Activated naive CD8-positive, alpha-beta T cell (primary cell): ENCODE measurements around the gene ENO2.

ENCODE experiments used
- H3K27ac Mint-ChIP-seq: one replicate; pipeline ENCODE4 v1.8.0; 2021; ENCODE audit warnings: mixed read lengths
- H3K27me3 Mint-ChIP-seq: one replicate; pipeline ENCODE4 v1.8.0; 2021; ENCODE audit warnings: mixed read lengths
- H3K36me3 Mint-ChIP-seq: one replicate; pipeline ENCODE4 v1.8.0; 2021; ENCODE audit warnings: mixed read lengths
- H3K4me1 Mint-ChIP-seq: one replicate; pipeline ENCODE4 v1.8.0; 2021; ENCODE audit warnings: low read depth, mixed read lengths
- H3K4me3 Mint-ChIP-seq: one replicate; pipeline ENCODE4 v1.8.0; 2021; ENCODE audit warnings: mild to moderate bottlenecking, mixed read lengths
- H3K9me3 Mint-ChIP-seq: one replicate; pipeline ENCODE4 v1.8.0; 2021; ENCODE audit warnings: low read depth, mixed read lengths

Gene ENO2

GRCh38 chr12:6944381-6945186 is 30.2 kb downstream of the ENO2 start:
- Mint-ChIP-seq H3K9me3 (no peaks in the 10 kb centered on the region), H3K4me1 (peaks cover 68% of the 10 kb centered on the region), H3K36me3 (peaks cover 2% of the 10 kb centered on the region), H3K4me3 (peak overlapping the region; percentile 97), H3K27ac (peak overlapping the region; percentile 96), H3K27me3 (no peaks in the 10 kb centered on the region)

GRCh38 chr12:6945613-6946012 is 31.2 kb downstream of the ENO2 start:
- no peaks in the 10 kb centered on the region for H3K27me3 Mint-ChIP-seq
- H3K4me1 Mint-ChIP-seq: peaks cover 73% of the 10 kb centered on the region
- peak overlapping the region; percentile 97 for H3K4me3 Mint-ChIP-seq
- H3K36me3 Mint-ChIP-seq: no peaks in the 10 kb centered on the region
- H3K9me3 Mint-ChIP-seq: no peaks in the 10 kb centered on the region
- peak overlapping the region; percentile 96 for H3K27ac Mint-ChIP-seq

DNA sequence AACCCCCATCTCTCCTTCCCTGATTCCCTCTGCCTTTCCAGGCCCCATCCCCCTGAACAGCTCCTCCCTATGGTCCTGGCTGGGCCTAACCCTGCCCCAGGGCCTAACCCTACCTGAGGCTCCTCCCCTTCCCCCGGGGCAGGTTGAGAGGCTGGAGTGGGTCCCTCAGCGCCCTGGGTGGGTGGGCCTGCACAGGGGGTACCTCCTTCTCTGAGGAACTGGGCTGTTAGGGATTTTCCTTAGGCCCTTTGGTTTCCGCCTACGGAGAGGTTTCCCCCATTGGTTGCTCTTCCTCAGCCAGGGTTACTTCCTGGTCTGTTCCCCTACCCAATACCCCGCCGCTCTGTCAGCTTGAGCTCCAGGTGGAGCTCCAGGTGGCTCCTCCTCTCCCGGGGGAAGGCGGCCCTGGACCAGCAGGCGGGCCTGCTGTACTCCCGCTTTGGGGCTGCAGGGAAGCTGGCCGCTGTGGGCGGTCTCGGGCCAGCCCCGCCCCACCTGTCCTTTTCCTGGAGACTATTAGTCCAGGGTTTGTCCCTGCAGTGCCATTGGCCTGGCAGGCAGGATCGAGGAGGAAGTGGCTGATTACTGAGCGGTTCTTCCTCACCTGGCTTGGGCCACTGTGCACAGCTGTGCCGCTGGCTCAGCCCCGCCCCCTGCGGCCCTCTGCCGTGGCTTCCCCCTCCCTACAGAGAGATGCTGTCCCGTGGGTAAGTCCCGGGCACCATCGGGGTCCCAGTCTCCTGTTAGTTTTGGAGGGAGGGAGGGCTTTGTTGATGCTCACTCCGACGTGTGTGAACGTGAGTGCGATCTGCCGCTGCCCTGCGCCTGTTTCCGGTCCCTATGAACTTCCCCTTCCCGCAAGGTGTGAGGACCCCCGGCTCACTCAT is 31.9 kb downstream of the ENO2 start:
- Mint-ChIP-seq H3K36me3 (no peaks in the 10 kb centered on the region), H3K4me1 (peaks cover 77% of the 10 kb centered on the region), H3K27me3 (no peaks in the 10 kb centered on the region), H3K9me3 (no peaks in the 10 kb centered on the region), H3K4me3 (peak overlapping the region; percentile 97), H3K27ac (peak overlapping the region; percentile 96)

- no peaks in the 10 kb centered on the region for H3K27me3 Mint-ChIP-seq
- H3K4me1 Mint-ChIP-seq: peaks cover 77% of the 10 kb centered on the region
- H3K36me3 Mint-ChIP-seq: peaks cover 2% of the 10 kb centered on the region
- peak overlapping the region; percentile 96 for H3K27ac Mint-ChIP-seq
- peak overlapping the region; percentile 97 for H3K4me3 Mint-ChIP-seq
- H3K9me3 Mint-ChIP-seq: no peaks in the 10 kb centered on the region
Observed at GRCh38 chr12:6946920-6947374, 32.6 kb downstream of the ENO2 start.

DNA sequence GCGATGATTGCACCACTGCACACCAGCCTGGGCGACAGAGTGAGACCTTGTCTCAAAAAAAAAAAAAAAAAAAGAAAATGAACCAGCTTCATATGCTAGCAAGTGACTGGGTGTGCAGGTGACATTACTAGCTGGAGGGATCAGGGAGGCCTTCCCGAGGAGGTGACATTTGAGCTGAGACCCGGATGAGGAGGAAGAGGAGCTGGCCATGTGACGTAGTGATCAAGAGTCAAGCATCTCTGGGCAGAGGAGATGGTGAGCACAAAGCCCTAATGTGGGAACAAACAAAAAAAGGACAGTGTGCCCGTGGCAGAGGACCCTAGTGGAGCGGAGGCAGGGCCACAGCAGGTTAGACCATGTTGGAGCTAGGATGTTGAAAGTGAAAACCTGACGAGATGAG is 33.2 kb downstream of the ENO2 start:
- Mint-ChIP-seq H3K9me3 (no peaks in the 10 kb centered on the region), H3K36me3 (peaks cover 7% of the 10 kb centered on the region), H3K27me3 (no peaks in the 10 kb centered on the region), H3K4me3 (peak overlapping the region; percentile 85), H3K4me1 (peaks cover 75% of the 10 kb centered on the region), H3K27ac (peak overlapping the region; percentile 98)

DNA sequence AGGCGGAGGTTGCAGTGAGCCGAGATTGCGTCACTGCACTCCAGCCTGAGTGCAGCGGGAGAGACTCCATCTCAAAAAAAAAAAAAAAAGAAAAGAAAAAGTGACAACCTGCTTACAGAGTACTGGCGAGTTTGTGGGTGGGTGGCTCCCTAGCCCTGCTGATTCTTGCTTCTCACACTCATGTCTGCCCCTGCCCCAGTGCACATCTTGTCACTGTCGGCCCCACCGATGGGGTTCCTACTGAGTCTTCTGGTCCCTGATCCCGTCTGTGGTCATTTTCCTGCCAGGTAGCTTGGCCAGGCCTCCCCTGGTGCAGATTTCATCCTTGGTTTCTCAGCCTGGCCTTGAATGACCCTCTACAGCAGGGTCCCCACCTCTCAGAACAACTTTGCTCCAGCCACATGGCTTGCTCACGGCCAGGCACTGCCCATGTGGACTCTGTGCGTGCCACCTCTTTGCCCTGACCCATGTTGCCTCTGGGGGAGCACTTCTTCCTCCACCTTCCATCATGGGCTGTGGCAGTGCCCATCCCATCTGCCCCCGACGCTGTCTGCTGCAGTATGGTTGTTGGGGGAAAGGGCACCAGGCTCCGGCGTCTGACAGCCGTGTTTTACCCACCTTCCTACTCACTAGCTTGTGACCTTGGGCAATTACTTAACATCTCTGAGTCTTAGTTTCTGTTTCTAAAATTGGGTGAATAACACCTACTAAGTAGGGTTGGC is 34.7 kb downstream of the ENO2 start:
- Mint-ChIP-seq H3K27ac (peak overlapping the region; percentile 98), H3K4me1 (peaks cover 67% of the 10 kb centered on the region), H3K36me3 (peaks cover 13% of the 10 kb centered on the region), H3K4me3 (peak overlapping the region; percentile 85), H3K9me3 (no peaks in the 10 kb centered on the region), H3K27me3 (no peaks in the 10 kb centered on the region)

DNA sequence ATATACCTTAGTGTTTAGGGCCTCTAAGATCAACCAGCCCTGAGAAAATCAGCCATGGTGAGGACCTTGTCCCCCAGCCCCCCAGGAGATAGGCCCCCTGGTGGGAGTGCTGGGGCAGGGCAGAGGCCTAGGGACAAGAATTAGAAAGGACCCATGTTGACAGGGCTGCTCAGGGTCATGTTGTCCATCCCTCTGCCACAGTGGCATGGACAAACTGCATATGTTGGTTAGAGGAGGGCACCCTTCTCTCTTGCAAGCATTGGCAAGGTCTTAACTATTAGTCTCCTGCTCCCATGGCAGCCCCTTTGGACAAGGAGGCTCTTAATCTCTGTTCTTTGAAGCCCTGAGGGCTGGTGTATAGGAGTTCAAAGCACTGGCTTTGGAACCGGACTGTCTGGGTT is 36.0 kb downstream of the ENO2 start:
- peaks cover 15% of the 10 kb centered on the region for H3K36me3 Mint-ChIP-seq

DNA sequence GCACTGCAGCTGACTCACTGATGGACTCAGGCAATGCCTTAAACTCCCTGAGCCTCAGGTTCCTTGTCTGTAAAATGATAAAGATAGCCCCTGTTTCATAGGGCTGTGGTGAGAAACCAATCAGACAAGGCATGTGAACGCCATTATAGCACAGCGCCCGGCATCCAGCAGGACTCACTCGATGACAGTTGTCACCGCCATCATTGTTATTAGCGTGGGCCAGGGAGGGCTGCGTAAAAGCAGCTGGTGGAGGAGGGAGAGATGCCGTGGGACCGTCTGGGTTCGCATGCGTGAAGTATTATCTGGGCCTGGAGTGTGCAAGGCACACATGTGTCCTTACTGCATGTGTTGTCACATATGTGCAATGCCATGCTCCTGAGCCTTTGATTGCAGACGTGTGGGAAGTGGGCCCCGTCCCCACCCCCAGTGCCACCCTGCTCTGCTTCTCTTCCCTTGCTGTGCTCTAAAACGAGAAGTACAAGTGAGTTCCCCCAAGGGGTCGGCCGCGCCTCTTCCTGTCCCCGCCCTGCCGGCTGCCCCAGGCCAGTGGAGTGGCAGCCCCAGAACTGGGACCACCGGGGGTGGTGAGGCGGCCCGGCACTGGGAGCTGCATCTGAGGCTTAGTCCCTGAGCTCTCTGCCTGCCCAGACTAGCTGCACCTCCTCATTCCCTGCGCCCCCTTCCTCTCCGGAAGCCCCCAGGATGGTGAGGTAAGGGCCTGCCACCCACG is 36.6 kb downstream of the ENO2 start, which contains the start of gene PTPN6:
PTPN6 (plus strand) TSS at position 546 of the 730 bp plus-strand sequence; CDS start at position 703, 157 bp downstream.
- peak within 1 kb of the TSS; percentile 98 for H3K27ac Mint-ChIP-seq
- H3K4me1 Mint-ChIP-seq: peaks cover 67% of the 10 kb centered on the region
- peak within 1 kb of the TSS; percentile 97 for H3K4me3 Mint-ChIP-seq
- no peaks in the 10 kb centered on the region for H3K27me3 Mint-ChIP-seq
- peaks cover 15% of the 10 kb centered on the region for H3K36me3 Mint-ChIP-seq
- no peaks in the 10 kb centered on the region for H3K9me3 Mint-ChIP-seq

More for the DNA sequence above, 36.0 kb downstream of the ENO2 start:
- Mint-ChIP-seq H3K27ac (peak overlapping the region; percentile 98), H3K4me1 (peaks cover 67% of the 10 kb centered on the region), H3K9me3 (no peaks in the 10 kb centered on the region), H3K27me3 (no peaks in the 10 kb centered on the region), H3K4me3 (peak overlapping the region; percentile 97)

- H3K4me1 Mint-ChIP-seq: peaks cover 70% of the 10 kb centered on the region
- no peaks in the 10 kb centered on the region for H3K27me3 Mint-ChIP-seq
- H3K27ac Mint-ChIP-seq: peak overlapping the region; percentile 98
- peak overlapping the region; percentile 97 for H3K4me3 Mint-ChIP-seq
- peaks cover 15% of the 10 kb centered on the region for H3K36me3 Mint-ChIP-seq
- no peaks in the 10 kb centered on the region for H3K9me3 Mint-ChIP-seq
Observed at GRCh38 chr12:6951551-6952120, 37.3 kb downstream of the ENO2 start.

- H3K9me3 Mint-ChIP-seq: no peaks in the 10 kb centered on the region
Observed at GRCh38 chr12:6952121-6952862, 37.9 kb downstream of the ENO2 start.

DNA sequence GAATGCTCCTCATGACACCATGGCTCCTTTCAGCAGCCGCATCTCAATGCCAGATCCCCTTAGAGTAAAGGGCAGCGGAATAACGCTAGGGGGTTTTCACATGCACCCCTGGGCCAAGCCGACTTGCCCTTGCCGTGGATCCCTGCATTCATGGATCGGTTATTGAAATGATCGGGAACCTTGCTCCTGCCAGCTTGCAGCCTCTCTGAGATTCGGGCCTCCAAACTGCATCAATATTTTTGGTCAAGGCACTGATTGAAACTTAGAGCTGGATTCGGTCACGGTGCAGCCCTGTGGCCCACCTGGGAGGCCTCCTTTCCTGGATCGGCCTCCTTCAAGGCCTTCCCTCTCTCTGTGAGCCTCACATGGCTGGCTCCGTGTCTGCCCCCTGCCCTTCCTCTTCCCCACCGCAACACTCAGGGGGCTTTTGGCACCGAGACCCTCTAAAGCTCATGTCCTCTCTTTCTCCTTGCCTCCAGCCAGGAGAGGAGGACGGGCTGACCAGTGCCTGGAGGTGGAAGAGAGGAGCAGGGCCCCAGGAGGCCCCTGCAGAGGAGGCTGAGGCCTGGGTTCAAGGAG is 38.6 kb downstream of the ENO2 start:
- Mint-ChIP-seq H3K4me1 (peaks cover 68% of the 10 kb centered on the region), H3K9me3 (no peaks in the 10 kb centered on the region), H3K4me3 (peak overlapping the region; percentile 97), H3K27me3 (no peaks in the 10 kb centered on the region), H3K36me3 (peaks cover 19% of the 10 kb centered on the region), H3K27ac (peak overlapping the region; percentile 98)

More at GRCh38 chr12:6952121-6952862, 37.9 kb downstream of the ENO2 start:
- Mint-ChIP-seq H3K27me3 (no peaks in the 10 kb centered on the region), H3K27ac (peak overlapping the region; percentile 98), H3K36me3 (peaks cover 19% of the 10 kb centered on the region), H3K4me3 (peak overlapping the region; percentile 97), H3K4me1 (peaks cover 70% of the 10 kb centered on the region)

DNA sequence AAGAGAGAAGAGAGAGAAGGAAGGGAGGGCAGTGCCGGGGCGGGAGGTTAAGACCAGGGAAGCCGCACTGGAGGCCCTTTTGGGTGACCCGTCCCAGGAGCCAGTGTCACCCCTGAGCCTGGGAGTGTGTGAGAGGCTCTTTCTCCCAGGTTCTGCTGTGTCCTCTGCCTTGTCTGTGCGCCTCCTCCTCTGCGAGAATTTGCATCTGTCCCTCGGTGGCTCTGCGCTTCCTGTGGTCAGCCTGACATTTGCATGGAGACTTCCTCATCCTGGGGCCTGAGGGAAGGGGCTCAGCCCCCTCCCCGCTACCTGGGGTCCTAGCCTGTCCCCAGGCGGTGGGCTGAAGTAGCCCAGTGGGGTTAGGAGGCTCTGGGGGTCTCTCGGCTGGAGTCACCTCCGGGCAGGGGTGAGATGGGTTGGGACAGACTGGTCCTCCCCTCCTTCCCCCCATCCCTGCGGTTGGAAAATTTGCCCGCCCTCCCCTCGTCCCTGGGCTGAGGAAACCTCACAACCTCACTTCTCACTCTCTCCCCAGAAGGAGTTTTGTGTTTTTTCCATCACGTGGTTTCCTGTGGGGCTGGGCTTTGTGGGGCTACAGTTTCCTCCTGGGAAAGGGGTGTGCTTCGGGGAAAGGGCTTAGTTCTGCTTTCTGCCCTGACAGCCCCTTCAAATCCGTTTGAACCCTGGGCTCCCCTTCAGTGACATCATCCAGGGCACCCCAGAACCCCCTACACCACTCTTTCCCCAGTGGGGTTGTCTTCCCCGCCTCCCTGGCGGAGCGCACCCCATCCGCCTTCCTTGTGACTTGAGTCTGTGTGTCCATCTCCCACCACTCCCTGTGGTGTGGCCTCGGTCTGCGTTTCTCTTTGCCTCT is 39.3 kb downstream of the ENO2 start:
- Mint-ChIP-seq H3K27me3 (no peaks in the 10 kb centered on the region), H3K36me3 (peaks cover 25% of the 10 kb centered on the region), H3K27ac (peak overlapping the region; percentile 98)

More for the DNA sequence above, 39.3 kb downstream of the ENO2 start:
- H3K4me1 Mint-ChIP-seq: peaks cover 68% of the 10 kb centered on the region
- no peaks in the 10 kb centered on the region for H3K9me3 Mint-ChIP-seq
- peak overlapping the region; percentile 97 for H3K4me3 Mint-ChIP-seq
